Natural killer cell (primary cell): ENCODE measurements around the gene SOX9. TPM values are rescaled to one million over a fixed set of nuclear protein-coding genes. Genes with fewer than 3 reads are reported as not detected.

Experiments used
- ATAC-seq, 3 donors: fragments of 150-1000 bp in 2 of 3; fragments of 200-7000 bp in 1 of 3; cut with Tn5 transposase; 1 replicate in 1 of 3; 2 replicates in 2 of 3; pipeline ENCODE4 v1.10.0; 2021; ENCODE audit warnings: mild to moderate bottlenecking in 2 of 3, moderate library complexity in 2 of 3
- DNase-seq, 2 donors: peaks; one replicate each; pipeline versions ENCODE4 v3.0.0 to v3.0.0-alpha.2; 2013 to 2021; ENCODE audit warnings: mixed read lengths in 1 of 2
- H3K27ac ChIP-seq: one replicate; pipeline ENCODE4 v1.5.1; 2013; ENCODE audit warnings: mild to moderate bottlenecking, low read length
- H3K27me3 ChIP-seq: one replicate; pipeline ENCODE4 v1.6.1; 2013; ENCODE audit warnings: low read length; ENCODE audit not compliant: control insufficient read depth, insufficient read depth
- H3K36me3 ChIP-seq: one replicate; pipeline ENCODE4 v1.6.1; 2013; ENCODE audit warnings: low read length; ENCODE audit not compliant: control insufficient read depth, insufficient read depth
- H3K4me1 ChIP-seq: one replicate; pipeline ENCODE4 v1.6.1; 2013; ENCODE audit warnings: low read length; ENCODE audit not compliant: control insufficient read depth, insufficient read depth
- H3K4me3 ChIP-seq: one replicate; pipeline ENCODE4 v1.5.1; 2013; ENCODE audit warnings: low read length
- H3K9me3 ChIP-seq: one replicate; pipeline ENCODE4 v1.6.1; 2013; ENCODE audit warnings: low read length; ENCODE audit not compliant: control insufficient read depth, insufficient read depth
- H3K27ac Mint-ChIP-seq, 2 donors: one replicate each; pipeline ENCODE4 v1.8.0; 2022; ENCODE audit warnings: mild to moderate bottlenecking in 2 of 2, mixed read lengths in 2 of 2, moderate library complexity in 1 of 2
- H3K27me3 Mint-ChIP-seq, 2 donors: one replicate each; pipeline ENCODE4 v1.8.0; 2022; ENCODE audit warnings: low read depth in 2 of 2, mixed read lengths in 2 of 2
- H3K36me3 Mint-ChIP-seq: one replicate; pipeline ENCODE4 v1.8.0; 2022; ENCODE audit warnings: mixed read lengths
- H3K4me1 Mint-ChIP-seq, 2 donors: one replicate each; pipeline ENCODE4 v1.8.0; 2022; ENCODE audit warnings: mixed read lengths in 2 of 2
- H3K4me3 Mint-ChIP-seq: one replicate; pipeline ENCODE4 v1.8.0; 2022; ENCODE audit warnings: mild to moderate bottlenecking, moderate library complexity, mixed read lengths
- H3K9me3 Mint-ChIP-seq, 2 donors: one replicate each; pipeline ENCODE4 v1.8.0; 2022; ENCODE audit warnings: mixed read lengths in 2 of 2
- CTCF ChIP-seq: fragments of 200-600 bp; IDR thresholded peaks from one replicate; pipeline ENCODE4 v1.8.0; 2022; ENCODE audit warnings: antibody characterized with exemption
- WGBS: methylation state at CpG from one replicate; pipeline ENCODE4 v1.1.7; 2013; ENCODE audit warnings: missing lambda C conversion rate; ENCODE audit not compliant: insufficient coverage; 5-methylcytosine and 5-hydroxymethylcytosine counted together
- intact Hi-C: fragments of 100-400 bp; cut with micrococcal nuclease; formaldehyde crosslinking; loops from one replicate; pipeline ENCODE4 v1.14.2; 2022
- total RNA-seq, 4 donors: library from RNA; stranded (reverse); fragments of 120-200 nt in 1 of 4; gene quantifications; one replicate each; pipeline versions ENCODE4 v1.2.3 to v1.2.4, GENCODE V29; 2013 to 2022

SOX9 gene
- total RNA-seq: not detected
- not detected for total RNA-seq (2013)

- DNase-seq: no peak
- H3K27me3 Mint-ChIP-seq: peaks cover 56 to 57% of the 10 kb centered on the region in 2 donors
- H3K36me3 ChIP-seq: no peaks in the 10 kb centered on the region
- H3K9me3 Mint-ChIP-seq: peaks cover 0 to 2% of the 10 kb centered on the region in 2 donors
- peaks cover 0 to 5% of the 10 kb centered on the region in 2 donors for H3K4me1 Mint-ChIP-seq
- no peak within 1 kb of the TSS for H3K27ac Mint-ChIP-seq
- no peak within 1 kb of the TSS for H3K4me3 ChIP-seq
- TF ChIP-seq CTCF: no peak
- no peak within 1 kb of the TSS for H3K27ac ChIP-seq
- no peak within 1 kb of the TSS for H3K4me3 Mint-ChIP-seq
- 4% methylated on average over 18 of the region's 27 CpGs for WGBS
- H3K27me3 ChIP-seq: peaks cover 45% of the 10 kb centered on the region
- peaks cover 3% of the 10 kb centered on the region for H3K4me1 ChIP-seq
- ATAC-seq: no peak
- intact Hi-C loops: no loop called here
- H3K36me3 Mint-ChIP-seq: peaks cover 12% of the 10 kb centered on the region
- no peaks in the 10 kb centered on the region for H3K9me3 ChIP-seq
Measured at GRCh38 chr17:72120642-72121163, at the start of gene SOX9. Gene SOX9 (plus strand): TSS chr17:72121020. CDS start chr17:72121392, 372 bp downstream.

GRCh38 chr17:72071330-72071729, 49.5 kb upstream of the SOX9 start:
- ATAC-seq: no peak
- H3K9me3 ChIP-seq: no peaks in the 10 kb centered on the region
- H3K4me3 ChIP-seq: no peak overlapping the region
- Mint-ChIP-seq H3K36me3 (no peaks in the 10 kb centered on the region), H3K27ac (no peak overlapping the region), H3K4me3 (no peak overlapping the region), H3K27me3 (no peaks in the 10 kb centered on the region), H3K9me3 (peaks cover 2% of the 10 kb centered on the region in 2 donors), H3K4me1 (no peaks in the 10 kb centered on the region)
- DNase-seq: no peak
- H3K36me3 ChIP-seq: no peaks in the 10 kb centered on the region
- no peaks in the 10 kb centered on the region for H3K27me3 ChIP-seq
- no peak overlapping the region for H3K27ac ChIP-seq
- WGBS: 75% methylated on average over 3 of the region's 4 CpGs
- TF ChIP-seq CTCF: no peak
- H3K4me1 ChIP-seq: no peaks in the 10 kb centered on the region
- intact Hi-C loops: no loop called here

- H3K36me3 Mint-ChIP-seq: no peaks in the 10 kb centered on the region
- H3K36me3 ChIP-seq: no peaks in the 10 kb centered on the region
- no peak overlapping the region for H3K4me3 Mint-ChIP-seq
- H3K27me3 ChIP-seq: no peaks in the 10 kb centered on the region
- H3K4me3 ChIP-seq: no peak overlapping the region
- H3K27me3 Mint-ChIP-seq: no peaks in the 10 kb centered on the region
- no peaks in the 10 kb centered on the region for H3K4me1 Mint-ChIP-seq
- H3K9me3 ChIP-seq: no peaks in the 10 kb centered on the region
- no peak overlapping the region for H3K27ac ChIP-seq
- H3K27ac Mint-ChIP-seq: no peak overlapping the region
- no peak for DNase-seq
- no peak for TF ChIP-seq CTCF
- 91% methylated on average over 7 of the region's 7 CpGs for WGBS
- peaks cover 8 to 12% of the 10 kb centered on the region in 2 donors for H3K9me3 Mint-ChIP-seq
- H3K4me1 ChIP-seq: no peaks in the 10 kb centered on the region
- intact Hi-C loops: no loop called here
- ATAC-seq: no peak
Measured at GRCh38 chr17:72075995-72076677, 44.7 kb upstream of the SOX9 start.

GRCh38 chr17:72076678-72077030, 44.2 kb upstream of the SOX9 start:
- 76% methylated on average over 3 of the region's 3 CpGs for WGBS
- Histone ChIP-seq H3K4me3 (no peak overlapping the region), H3K4me1 (no peaks in the 10 kb centered on the region), H3K36me3 (no peaks in the 10 kb centered on the region), H3K9me3 (no peaks in the 10 kb centered on the region), H3K27me3 (no peaks in the 10 kb centered on the region), H3K27ac (no peak overlapping the region)
- TF ChIP-seq CTCF: no peak
- ATAC-seq: no peak
- peaks cover 8 to 12% of the 10 kb centered on the region in 2 donors for H3K9me3 Mint-ChIP-seq
- H3K27ac Mint-ChIP-seq: no peak overlapping the region
- H3K36me3 Mint-ChIP-seq: no peaks in the 10 kb centered on the region
- DNase-seq: no peak
- intact Hi-C loops: no loop called here
- H3K4me3 Mint-ChIP-seq: no peak overlapping the region
- H3K4me1 Mint-ChIP-seq: no peaks in the 10 kb centered on the region
- H3K27me3 Mint-ChIP-seq: no peaks in the 10 kb centered on the region
